HS-27A (cell line): ENCODE results near the gene NVL.

Experiments
- DNase-seq: peaks from one replicate; pipeline ENCODE4 v3.0.0-alpha.2; 2012; ENCODE audit warnings: low read depth, missing footprints

Gene NVL

GRCh38 chr1:224193319-224193966, 136.5 kb downstream of the NVL start:
- no peak for DNase-seq

- DNase-seq = no peak
These were observed 137.7 kb downstream of the NVL start for GRCh38 chr1:224192082-224192788.

GRCh38 chr1:224189561-224189960, 140.4 kb downstream of the NVL start:
- no peak for DNase-seq

- DNase-seq = no peak
These were observed 141.7 kb downstream of the NVL start for GRCh38 chr1:224188286-224188685.

- DNase-seq = no peak
These were observed 144.8 kb downstream of the NVL start for GRCh38 chr1:224185208-224185607.

- peak; percentile 33 for DNase-seq
These were observed 146.2 kb downstream of the NVL start for GRCh38 chr1:224183591-224184312.

GRCh38 chr1:224182866-224183590, 146.9 kb downstream of the NVL start, which contains the start of gene DEGS1:
TSS of gene DEGS1 (plus strand) at chr1:224183240. CDS start at chr1:224183337, 97 bp downstream.
- peak; percentile 35 for DNase-seq

- DNase-seq = no peak
These were observed 147.7 kb downstream of the NVL start for GRCh38 chr1:224182057-224182865.

- no peak for DNase-seq
These were observed 148.5 kb downstream of the NVL start for GRCh38 chr1:224181453-224181810.

GRCh38 chr1:224180783-224181452, 149.1 kb downstream of the NVL start:
- DNase-seq = no peak

GRCh38 chr1:224178894-224179293, 151.1 kb downstream of the NVL start:
- no peak for DNase-seq

- no peak for DNase-seq
These were observed 152.5 kb downstream of the NVL start for GRCh38 chr1:224177356-224177999.
